HEK293 (cell line): Measurements from ENCODE around the gene DENND11.

Experiments
- BCL11A ChIP-seq: fragments of 450-650 bp; formaldehyde crosslinking; IDR thresholded peaks from 2 replicates; pipeline ENCODE4 v1.5.1; 2016; ENCODE audit warnings: low read depth, missing biosample characterization, missing genetic modification characterization
- HOXC10 ChIP-seq: sonication (generic); formaldehyde crosslinking; IDR thresholded peaks from 2 replicates; pipeline ENCODE4 v1.8.1; 2023; ENCODE audit warnings: mild to moderate bottlenecking, missing genetic modification reagents
- SALL2 ChIP-seq: fragments of 450-650 bp; formaldehyde crosslinking; IDR thresholded peaks from 2 replicates; pipeline ENCODE4 v1.5.0; 2017; ENCODE audit warnings: missing biosample characterization, mild to moderate bottlenecking, missing genetic modification characterization, borderline replicate concordance
- SETDB1 ChIP-seq: IDR thresholded peaks from one replicate; pipeline ENCODE4 v1.6.1; 2017; ENCODE audit warnings: mild to moderate bottlenecking, low read length, moderate library complexity, mixed read lengths; ENCODE audit not compliant: insufficient read length
- ZNF146 ChIP-seq: fragments of 450-650 bp; formaldehyde crosslinking; IDR thresholded peaks from 2 replicates; pipeline ENCODE4 v1.5.1; 2016; ENCODE audit warnings: missing biosample characterization, missing genetic modification characterization
- ZNF2 ChIP-seq: fragments of 450-650 bp; formaldehyde crosslinking; IDR thresholded peaks from 2 replicates; pipeline ENCODE4 v1.5.1; 2016; ENCODE audit warnings: missing biosample characterization, missing genetic modification characterization
- ZNF23 ChIP-seq: fragments of 450-650 bp; formaldehyde crosslinking; IDR thresholded peaks from 2 replicates; pipeline ENCODE4 v1.5.1; 2016; ENCODE audit warnings: missing biosample characterization, missing genetic modification characterization, borderline replicate concordance
- ZNF37A ChIP-seq: fragments of 450-650 bp; IDR thresholded peaks from 2 replicates; pipeline ENCODE4 v1.5.1; 2018; ENCODE audit warnings: missing biosample characterization, missing genetic modification characterization
- ZNF416 ChIP-seq: fragments of 450-650 bp; formaldehyde crosslinking; IDR thresholded peaks from 2 replicates; pipeline ENCODE4 v1.5.1; 2016; ENCODE audit warnings: missing biosample characterization, missing genetic modification characterization
- ZNF529 ChIP-seq: fragments of 450-650 bp; formaldehyde crosslinking; IDR thresholded peaks from 2 replicates; pipeline ENCODE4 v1.5.1; 2017; ENCODE audit warnings: missing genetic modification characterization, missing biosample characterization; ENCODE audit not compliant: insufficient replicate concordance
- ZNF558 ChIP-seq: fragments of 450-650 bp; formaldehyde crosslinking; IDR thresholded peaks from 2 replicates; pipeline ENCODE4 v1.5.1; 2016; ENCODE audit warnings: missing biosample characterization, missing genetic modification characterization
- ZNF585B ChIP-seq: fragments of 450-650 bp; formaldehyde crosslinking; IDR thresholded peaks from 2 replicates; pipeline ENCODE4 v1.5.1; 2016; ENCODE audit warnings: missing biosample characterization, missing genetic modification characterization
- ZNF629 ChIP-seq: fragments of 450-650 bp; formaldehyde crosslinking; IDR thresholded peaks from 2 replicates; pipeline ENCODE4 v1.5.1; 2017; ENCODE audit warnings: missing biosample characterization, missing genetic modification characterization
- ZNF670 ChIP-seq: fragments of 450-650 bp; formaldehyde crosslinking; IDR thresholded peaks from 2 replicates; pipeline ENCODE4 v1.5.1; 2016; ENCODE audit warnings: missing biosample characterization, missing genetic modification characterization, low read depth
- ZNF785 ChIP-seq: fragments of 450-650 bp; formaldehyde crosslinking; IDR thresholded peaks from 2 replicates; pipeline ENCODE4 v1.5.1; 2016; ENCODE audit warnings: missing biosample characterization, missing genetic modification characterization
- ZNF791 ChIP-seq: fragments of 450-650 bp; formaldehyde crosslinking; IDR thresholded peaks from 2 replicates; pipeline ENCODE4 v1.5.1; 2016; ENCODE audit warnings: missing biosample characterization, missing genetic modification characterization
- TF ChIP-seq, protein P1 (sequence below): fragments of 450-650 bp; IDR thresholded peaks from 2 replicates; pipeline ENCODE4 v1.5.1; 2018; ENCODE audit warnings: missing biosample characterization, mild to moderate bottlenecking, missing genetic modification characterization
- TF ChIP-seq, protein P2 (sequence below): fragments of 450-650 bp; formaldehyde crosslinking; IDR thresholded peaks from 2 replicates; pipeline ENCODE4 v1.5.1; 2016; ENCODE audit warnings: missing biosample characterization, missing genetic modification characterization
- TF ChIP-seq, protein P3 (sequence below): fragments of 450-650 bp; formaldehyde crosslinking; IDR thresholded peaks from 2 replicates; pipeline ENCODE4 v1.5.1; 2016; ENCODE audit warnings: missing biosample characterization, missing genetic modification characterization
- TF ChIP-seq, protein P4 (sequence below): fragments of 450-650 bp; formaldehyde crosslinking; IDR thresholded peaks from 2 replicates; pipeline ENCODE4 v1.5.1; 2016; ENCODE audit warnings: missing biosample characterization, missing genetic modification characterization
- TF ChIP-seq, protein P5 (sequence below): fragments of 450-650 bp; formaldehyde crosslinking; IDR thresholded peaks from 2 replicates; pipeline ENCODE4 v1.5.1; 2016; ENCODE audit warnings: missing biosample characterization, missing genetic modification characterization
- TF ChIP-seq, protein P6 (sequence below): fragments of 450-650 bp; formaldehyde crosslinking; IDR thresholded peaks from 2 replicates; pipeline ENCODE4 v1.5.1; 2016; ENCODE audit warnings: missing biosample characterization, missing genetic modification characterization

The DENND11 gene

DNA sequence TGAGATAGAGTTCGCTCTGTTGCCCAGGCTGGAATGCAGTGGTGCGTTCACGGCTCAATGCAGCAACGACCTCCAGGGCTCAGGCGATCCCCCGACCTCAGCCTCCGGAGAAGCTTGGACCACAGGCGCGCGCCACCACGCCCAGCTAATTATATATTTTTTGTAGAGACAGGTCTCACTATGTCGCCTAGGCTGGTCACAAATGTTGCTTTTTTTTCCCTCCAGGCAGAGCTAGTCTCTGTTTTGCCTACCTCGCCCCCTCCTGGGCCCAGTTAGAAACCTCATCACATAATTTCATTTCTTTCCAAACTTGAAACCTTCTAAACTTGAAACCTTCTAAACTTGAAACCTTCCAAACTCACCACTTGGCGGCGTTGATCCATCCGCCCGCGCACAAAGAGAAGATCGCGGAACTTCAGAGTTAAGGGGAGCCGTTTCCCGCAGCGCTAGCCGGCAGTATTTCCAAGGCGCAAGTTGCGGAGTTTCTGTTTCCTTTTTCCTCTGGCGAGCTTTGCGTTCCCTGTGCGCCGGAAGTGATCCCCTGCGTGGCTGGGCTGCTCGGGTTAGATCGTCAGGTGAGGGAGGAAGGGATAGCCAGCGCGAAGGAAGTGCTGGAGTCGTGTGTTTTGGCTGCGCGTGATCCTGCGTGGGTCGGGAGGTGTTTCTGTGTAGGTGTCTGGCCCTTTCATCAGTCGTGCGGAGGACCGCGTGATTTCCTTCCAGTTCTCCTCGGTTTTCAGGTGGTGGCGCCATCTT lies 36.0 kb upstream of the DENND11 start, which contains the start of gene SSBP1 (continued):
- TF ChIP-seq ZNF558 (tag by site-specific recombination) (peak; percentile 68; the same call in 1 of the 2 replicates), SALL2 (peak; percentile 75; the same call in 1 of the 2 replicates), ZNF529 (tag by site-specific recombination) (no peak), ZNF37A (no peak), ZNF23 (no peak), ZNF791 (tag by site-specific recombination) (no peak), ZNF785 (tag by site-specific recombination) (no peak), HOXC10 (CRISPR knock-in tag) (no peak), ZNF416 (tag by site-specific recombination) (no peak), ZNF585B (tag by site-specific recombination) (no peak), ZNF2 (peak; percentile 88), ZNF670 (no peak), BCL11A (tag by site-specific recombination) (no peak; the same call in 1 of the 2 replicates), ZNF629 (tag by site-specific recombination) (peak; percentile 91), SETDB1 (no peak), ZNF146 (tag by site-specific recombination) (peak; percentile 67)
- TF ChIP-seq, protein P1, sequence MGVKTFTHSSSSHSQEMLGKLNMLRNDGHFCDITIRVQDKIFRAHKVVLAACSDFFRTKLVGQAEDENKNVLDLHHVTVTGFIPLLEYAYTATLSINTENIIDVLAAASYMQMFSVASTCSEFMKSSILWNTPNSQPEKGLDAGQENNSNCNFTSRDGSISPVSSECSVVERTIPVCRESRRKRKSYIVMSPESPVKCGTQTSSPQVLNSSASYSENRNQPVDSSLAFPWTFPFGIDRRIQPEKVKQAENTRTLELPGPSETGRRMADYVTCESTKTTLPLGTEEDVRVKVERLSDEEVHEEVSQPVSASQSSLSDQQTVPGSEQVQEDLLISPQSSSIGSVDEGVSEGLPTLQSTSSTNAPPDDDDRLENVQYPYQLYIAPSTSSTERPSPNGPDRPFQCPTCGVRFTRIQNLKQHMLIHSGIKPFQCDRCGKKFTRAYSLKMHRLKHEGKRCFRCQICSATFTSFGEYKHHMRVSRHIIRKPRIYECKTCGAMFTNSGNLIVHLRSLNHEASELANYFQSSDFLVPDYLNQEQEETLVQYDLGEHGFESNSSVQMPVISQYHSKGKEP (tag by site-specific recombination): peak; percentile 83
- TF ChIP-seq, protein P2, sequence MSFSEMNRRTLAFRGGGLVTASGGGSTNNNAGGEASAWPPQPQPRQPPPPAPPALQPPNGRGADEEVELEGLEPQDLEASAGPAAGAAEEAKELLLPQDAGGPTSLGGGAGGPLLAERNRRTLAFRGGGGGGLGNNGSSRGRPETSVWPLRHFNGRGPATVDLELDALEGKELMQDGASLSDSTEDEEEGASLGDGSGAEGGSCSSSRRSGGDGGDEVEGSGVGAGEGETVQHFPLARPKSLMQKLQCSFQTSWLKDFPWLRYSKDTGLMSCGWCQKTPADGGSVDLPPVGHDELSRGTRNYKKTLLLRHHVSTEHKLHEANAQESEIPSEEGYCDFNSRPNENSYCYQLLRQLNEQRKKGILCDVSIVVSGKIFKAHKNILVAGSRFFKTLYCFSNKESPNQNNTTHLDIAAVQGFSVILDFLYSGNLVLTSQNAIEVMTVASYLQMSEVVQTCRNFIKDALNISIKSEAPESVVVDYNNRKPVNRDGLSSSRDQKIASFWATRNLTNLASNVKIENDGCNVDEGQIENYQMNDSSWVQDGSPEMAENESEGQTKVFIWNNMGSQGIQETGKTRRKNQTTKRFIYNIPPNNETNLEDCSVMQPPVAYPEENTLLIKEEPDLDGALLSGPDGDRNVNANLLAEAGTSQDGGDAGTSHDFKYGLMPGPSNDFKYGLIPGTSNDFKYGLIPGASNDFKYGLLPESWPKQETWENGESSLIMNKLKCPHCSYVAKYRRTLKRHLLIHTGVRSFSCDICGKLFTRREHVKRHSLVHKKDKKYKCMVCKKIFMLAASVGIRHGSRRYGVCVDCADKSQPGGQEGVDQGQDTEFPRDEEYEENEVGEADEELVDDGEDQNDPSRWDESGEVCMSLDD: 0 out of 2 replicates have a peak, but pooled peaks have one; percentile 29
- TF ChIP-seq, protein P3, sequence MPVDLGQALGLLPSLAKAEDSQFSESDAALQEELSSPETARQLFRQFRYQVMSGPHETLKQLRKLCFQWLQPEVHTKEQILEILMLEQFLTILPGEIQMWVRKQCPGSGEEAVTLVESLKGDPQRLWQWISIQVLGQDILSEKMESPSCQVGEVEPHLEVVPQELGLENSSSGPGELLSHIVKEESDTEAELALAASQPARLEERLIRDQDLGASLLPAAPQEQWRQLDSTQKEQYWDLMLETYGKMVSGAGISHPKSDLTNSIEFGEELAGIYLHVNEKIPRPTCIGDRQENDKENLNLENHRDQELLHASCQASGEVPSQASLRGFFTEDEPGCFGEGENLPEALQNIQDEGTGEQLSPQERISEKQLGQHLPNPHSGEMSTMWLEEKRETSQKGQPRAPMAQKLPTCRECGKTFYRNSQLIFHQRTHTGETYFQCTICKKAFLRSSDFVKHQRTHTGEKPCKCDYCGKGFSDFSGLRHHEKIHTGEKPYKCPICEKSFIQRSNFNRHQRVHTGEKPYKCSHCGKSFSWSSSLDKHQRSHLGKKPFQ: no peak
- TF ChIP-seq, protein P4, sequence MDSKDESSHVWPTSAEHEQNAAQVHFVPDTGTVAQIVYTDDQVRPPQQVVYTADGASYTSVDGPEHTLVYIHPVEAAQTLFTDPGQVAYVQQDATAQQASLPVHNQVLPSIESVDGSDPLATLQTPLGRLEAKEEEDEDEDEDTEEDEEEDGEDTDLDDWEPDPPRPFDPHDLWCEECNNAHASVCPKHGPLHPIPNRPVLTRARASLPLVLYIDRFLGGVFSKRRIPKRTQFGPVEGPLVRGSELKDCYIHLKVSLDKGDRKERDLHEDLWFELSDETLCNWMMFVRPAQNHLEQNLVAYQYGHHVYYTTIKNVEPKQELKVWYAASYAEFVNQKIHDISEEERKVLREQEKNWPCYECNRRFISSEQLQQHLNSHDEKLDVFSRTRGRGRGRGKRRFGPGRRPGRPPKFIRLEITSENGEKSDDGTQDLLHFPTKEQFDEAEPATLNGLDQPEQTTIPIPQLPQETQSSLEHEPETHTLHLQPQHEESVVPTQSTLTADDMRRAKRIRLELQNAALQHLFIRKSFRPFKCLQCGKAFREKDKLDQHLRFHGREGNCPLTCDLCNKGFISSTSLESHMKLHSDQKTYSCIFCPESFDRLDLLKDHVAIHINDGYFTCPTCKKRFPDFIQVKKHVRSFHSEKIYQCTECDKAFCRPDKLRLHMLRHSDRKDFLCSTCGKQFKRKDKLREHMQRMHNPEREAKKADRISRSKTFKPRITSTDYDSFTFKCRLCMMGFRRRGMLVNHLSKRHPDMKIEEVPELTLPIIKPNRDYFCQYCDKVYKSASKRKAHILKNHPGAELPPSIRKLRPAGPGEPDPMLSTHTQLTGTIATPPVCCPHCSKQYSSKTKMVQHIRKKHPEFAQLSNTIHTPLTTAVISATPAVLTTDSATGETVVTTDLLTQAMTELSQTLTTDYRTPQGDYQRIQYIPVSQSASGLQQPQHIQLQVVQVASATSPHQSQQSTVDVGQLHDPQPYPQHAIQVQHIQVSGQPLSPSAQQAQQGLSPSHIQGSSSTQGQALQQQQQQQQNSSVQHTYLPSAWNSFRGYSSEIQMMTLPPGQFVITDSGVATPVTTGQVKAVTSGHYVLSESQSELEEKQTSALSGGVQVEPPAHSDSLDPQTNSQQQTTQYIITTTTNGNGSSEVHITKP (tag by site-specific recombination): peak; percentile 85
- TF ChIP-seq, protein P5, sequence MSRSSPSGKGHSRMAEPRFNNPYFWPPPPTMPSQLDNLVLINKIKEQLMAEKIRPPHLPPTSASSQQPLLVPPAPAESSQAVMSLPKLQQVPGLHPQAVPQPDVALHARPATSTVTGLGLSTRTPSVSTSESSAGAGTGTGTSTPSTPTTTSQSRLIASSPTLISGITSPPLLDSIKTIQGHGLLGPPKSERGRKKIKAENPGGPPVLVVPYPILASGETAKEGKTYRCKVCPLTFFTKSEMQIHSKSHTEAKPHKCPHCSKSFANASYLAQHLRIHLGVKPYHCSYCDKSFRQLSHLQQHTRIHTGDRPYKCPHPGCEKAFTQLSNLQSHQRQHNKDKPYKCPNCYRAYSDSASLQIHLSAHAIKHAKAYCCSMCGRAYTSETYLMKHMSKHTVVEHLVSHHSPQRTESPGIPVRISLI (tag by site-specific recombination): peak; percentile 97
- TF ChIP-seq, protein P6, sequence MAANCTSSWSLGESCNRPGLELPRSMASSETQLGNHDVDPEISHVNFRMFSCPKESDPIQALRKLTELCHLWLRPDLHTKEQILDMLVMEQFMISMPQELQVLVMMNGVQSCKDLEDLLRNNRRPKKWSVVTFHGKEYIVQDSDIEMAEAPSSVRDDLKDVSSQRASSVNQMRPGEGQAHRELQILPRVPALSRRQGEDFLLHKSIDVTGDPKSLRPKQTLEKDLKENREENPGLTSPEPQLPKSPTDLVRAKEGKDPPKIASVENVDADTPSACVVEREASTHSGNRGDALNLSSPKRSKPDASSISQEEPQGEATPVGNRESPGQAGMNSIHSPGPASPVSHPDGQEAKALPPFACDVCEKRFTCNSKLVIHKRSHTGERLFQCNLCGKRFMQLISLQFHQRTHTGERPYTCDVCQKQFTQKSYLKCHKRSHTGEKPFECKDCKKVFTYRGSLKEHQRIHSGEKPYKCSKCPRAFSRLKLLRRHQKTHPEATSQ (tag by site-specific recombination): peak; percentile 91
- TF ChIP-seq, all 188 proteins: peak for 90
